DND-41 (cell line): ENCODE data around the gene MKRN1.

Source experiments
- ATAC-seq: fragments of 200-7000 bp; cut with Tn5 transposase; 3 replicates; pipeline ENCODE4 v1.9.1; 2021; ENCODE audit warnings: low read depth; ENCODE audit not compliant: insufficient read depth
- DNase-seq: peaks from one replicate; pipeline ENCODE4 v3.0.0-alpha.2; 2020
- H2AFZ ChIP-seq: 2 replicates; pipeline ENCODE4 v1.6.0; 2012; ENCODE audit warnings: low read depth, low read length
- H3K27ac ChIP-seq: 2 replicates; pipeline ENCODE4 v1.5.1; 2012; ENCODE audit warnings: low read length, inconsistent platforms
- H3K27me3 ChIP-seq: fragments of 200-600 bp; sonication (generic); 2 replicates; pipeline ENCODE4 v1.6.0; 2012; ENCODE audit warnings: low read length, mild to moderate bottlenecking, inconsistent platforms; ENCODE audit not compliant: insufficient read depth, poor library complexity
- H3K36me3 ChIP-seq: 2 replicates; pipeline ENCODE4 v1.5.1; 2012; ENCODE audit warnings: low read length, inconsistent platforms; ENCODE audit not compliant: insufficient read depth
- H3K4me1 ChIP-seq: 2 replicates; pipeline ENCODE4 v1.5.1; 2012; ENCODE audit warnings: mild to moderate bottlenecking, low read length; ENCODE audit not compliant: insufficient read depth
- H3K4me2 ChIP-seq: 2 replicates; pipeline ENCODE4 v1.6.0; 2012; ENCODE audit warnings: mild to moderate bottlenecking, moderate library complexity, low read length, inconsistent platforms; ENCODE audit not compliant: insufficient read depth
- H3K4me3 ChIP-seq, 2 experiments: fragments of 200-600 bp in 1 of 2; shearing (Covaris generic) in 1 of 2; 2 replicates each; pipeline ENCODE4 v1.5.1; 2012 to 2016; ENCODE audit warnings: inconsistent platforms in 2 of 2, low read length in 2 of 2, mild to moderate bottlenecking in 2 of 2, low read depth in 1 of 2, moderate library complexity in 1 of 2
- H3K79me2 ChIP-seq: 2 replicates; pipeline ENCODE4 v1.6.0; 2012; ENCODE audit warnings: low read length, inconsistent platforms; ENCODE audit not compliant: insufficient read depth
- H3K9ac ChIP-seq: 2 replicates; pipeline ENCODE4 v1.6.0; 2012; ENCODE audit warnings: low read depth, mild to moderate bottlenecking, inconsistent platforms, low read length, moderate library complexity
- H3K9me3 ChIP-seq: 2 replicates; pipeline ENCODE4 v1.5.1; 2012; ENCODE audit warnings: low read length, moderate library complexity, mild to moderate bottlenecking, inconsistent platforms; ENCODE audit not compliant: insufficient read depth, severe bottlenecking
- H4K20me1 ChIP-seq: 2 replicates; pipeline ENCODE4 v1.6.0; 2012; ENCODE audit warnings: low read length; ENCODE audit not compliant: insufficient read depth
- EZH2 ChIP-seq: IDR thresholded peaks from 3 replicates; pipeline ENCODE4 v1.6.1; 2012; ENCODE audit warnings: borderline replicate concordance, low read depth, mild to moderate bottlenecking, moderate library complexity, low read length, inconsistent platforms; ENCODE audit not compliant: severe bottlenecking
- TF ChIP-seq, protein P1 (sequence below): IDR thresholded peaks from 2 replicates; pipeline ENCODE4 v1.5.1; 2012; ENCODE audit warnings: borderline replicate concordance, low read length, moderate library complexity, mild to moderate bottlenecking; ENCODE audit not compliant: poor library complexity, severe bottlenecking; ENCODE audit errors: extremely low read depth

Gene MKRN1

DNA sequence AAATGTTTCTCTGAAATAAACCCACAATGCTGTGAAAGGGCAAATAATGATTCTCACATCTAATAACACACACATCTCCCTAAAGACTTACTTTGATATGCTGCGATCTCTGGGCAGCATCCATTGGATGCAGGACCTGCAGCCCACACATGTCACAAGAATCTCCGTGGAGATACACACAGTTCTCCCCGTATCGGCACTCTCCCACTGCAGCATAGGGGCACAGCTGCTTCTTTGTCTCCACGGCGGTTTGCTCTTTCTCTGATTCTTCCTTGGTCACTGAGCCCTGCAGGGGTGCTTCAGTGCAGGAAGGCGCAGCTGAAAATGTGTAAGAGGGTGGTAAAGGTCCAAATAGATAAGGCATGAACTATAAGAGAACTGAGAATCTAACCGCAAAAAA lies 20.4 kb downstream of the MKRN1 start:
- Histone ChIP-seq H3K4me1 (no peaks in the 10 kb centered on the region), H3K27ac (no peak overlapping the region), H3K79me2 (peaks cover 17% of the 10 kb centered on the region), H3K4me3 (no peak overlapping the region), H4K20me1 (peaks cover 24% of the 10 kb centered on the region), H3K9me3 (no peaks in the 10 kb centered on the region), H3K36me3 (peaks cover 88% of the 10 kb centered on the region), H2AFZ (no peak overlapping the region), H3K4me2 (no peak overlapping the region), H3K27me3 (no peaks in the 10 kb centered on the region), H3K9ac (no peak overlapping the region)
- ATAC-seq (no peak), DNase-seq (no peak)
- no peak for TF ChIP-seq EZH2
- TF ChIP-seq, protein P1, sequence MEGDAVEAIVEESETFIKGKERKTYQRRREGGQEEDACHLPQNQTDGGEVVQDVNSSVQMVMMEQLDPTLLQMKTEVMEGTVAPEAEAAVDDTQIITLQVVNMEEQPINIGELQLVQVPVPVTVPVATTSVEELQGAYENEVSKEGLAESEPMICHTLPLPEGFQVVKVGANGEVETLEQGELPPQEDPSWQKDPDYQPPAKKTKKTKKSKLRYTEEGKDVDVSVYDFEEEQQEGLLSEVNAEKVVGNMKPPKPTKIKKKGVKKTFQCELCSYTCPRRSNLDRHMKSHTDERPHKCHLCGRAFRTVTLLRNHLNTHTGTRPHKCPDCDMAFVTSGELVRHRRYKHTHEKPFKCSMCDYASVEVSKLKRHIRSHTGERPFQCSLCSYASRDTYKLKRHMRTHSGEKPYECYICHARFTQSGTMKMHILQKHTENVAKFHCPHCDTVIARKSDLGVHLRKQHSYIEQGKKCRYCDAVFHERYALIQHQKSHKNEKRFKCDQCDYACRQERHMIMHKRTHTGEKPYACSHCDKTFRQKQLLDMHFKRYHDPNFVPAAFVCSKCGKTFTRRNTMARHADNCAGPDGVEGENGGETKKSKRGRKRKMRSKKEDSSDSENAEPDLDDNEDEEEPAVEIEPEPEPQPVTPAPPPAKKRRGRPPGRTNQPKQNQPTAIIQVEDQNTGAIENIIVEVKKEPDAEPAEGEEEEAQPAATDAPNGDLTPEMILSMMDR = no peak

DNA sequence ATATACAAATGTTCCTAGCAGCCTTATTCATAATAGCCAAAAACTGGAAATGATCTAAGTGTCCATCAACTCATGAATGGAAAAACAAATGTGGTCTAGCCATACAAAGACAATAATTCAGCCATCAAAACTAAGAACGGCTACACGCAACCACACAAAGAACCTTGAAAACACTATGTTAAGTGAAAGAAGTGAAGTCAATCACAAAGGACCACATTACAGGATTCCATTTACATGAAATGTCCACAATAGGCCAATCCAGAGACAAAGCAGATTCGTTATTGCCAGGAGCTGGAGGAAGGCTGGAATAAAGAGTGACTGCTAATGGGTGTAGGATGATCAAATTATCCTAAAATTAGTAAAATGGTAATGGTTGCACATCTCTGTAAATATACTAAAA lies 21.1 kb downstream of the MKRN1 start:
- ATAC-seq = no peak
- H3K36me3 ChIP-seq = peaks cover 90% of the 10 kb centered on the region
- no peaks in the 10 kb centered on the region for H3K4me1 ChIP-seq
- H3K27me3 ChIP-seq = no peaks in the 10 kb centered on the region
- no peak for TF ChIP-seq EZH2
- TF ChIP-seq, protein P1 = no peak
- H3K9me3 ChIP-seq = no peaks in the 10 kb centered on the region
- no peak overlapping the region for H2AFZ ChIP-seq
- peaks cover 24% of the 10 kb centered on the region for H4K20me1 ChIP-seq
- no peak overlapping the region for H3K9ac ChIP-seq
- peaks cover 15% of the 10 kb centered on the region for H3K79me2 ChIP-seq
- no peak for DNase-seq
- H3K4me2 ChIP-seq = no peak overlapping the region
- H3K27ac ChIP-seq = no peak overlapping the region
- no peak overlapping the region for H3K4me3 ChIP-seq

DNA sequence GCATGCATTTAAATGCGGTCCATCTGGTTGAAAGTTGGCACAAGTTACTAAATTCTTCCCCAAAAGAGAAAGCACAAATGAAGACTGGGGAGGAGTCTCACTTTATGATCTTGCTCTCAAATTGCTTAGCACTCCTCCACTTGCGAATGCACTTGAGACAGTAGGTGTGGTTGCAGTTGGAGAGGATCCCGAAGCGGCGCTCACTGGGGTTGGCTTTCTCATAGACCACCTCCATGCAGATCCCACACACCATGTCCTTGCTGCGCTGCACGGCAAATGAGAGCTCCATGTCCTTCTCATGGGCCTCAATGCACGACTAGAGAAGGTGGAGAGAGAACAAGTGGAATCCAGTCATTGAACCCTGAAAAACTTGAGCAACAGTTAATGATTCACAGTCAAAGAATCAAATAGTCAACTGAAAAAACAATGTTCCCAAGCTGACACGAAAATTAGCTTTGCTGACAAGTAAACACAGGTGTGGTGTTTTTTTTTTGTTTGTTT lies 22.7 kb downstream of the MKRN1 start:
- H3K9ac ChIP-seq = no peak overlapping the region
- no peak overlapping the region for H3K4me2 ChIP-seq
- H3K9me3 ChIP-seq = no peaks in the 10 kb centered on the region
- peaks cover 82% of the 10 kb centered on the region for H3K36me3 ChIP-seq
- peaks cover 5% of the 10 kb centered on the region; the same call in 1 of the 2 replicates for H3K79me2 ChIP-seq
- ATAC-seq = no peak
- no peak overlapping the region for H2AFZ ChIP-seq
- peaks cover 15% of the 10 kb centered on the region for H4K20me1 ChIP-seq
- no peak overlapping the region for H3K4me3 ChIP-seq
- H3K27me3 ChIP-seq = no peaks in the 10 kb centered on the region
- no peak for DNase-seq
- no peaks in the 10 kb centered on the region for H3K4me1 ChIP-seq
- no peak overlapping the region for H3K27ac ChIP-seq
- TF ChIP-seq, protein P1 = no peak
- no peak for TF ChIP-seq EZH2

DNA sequence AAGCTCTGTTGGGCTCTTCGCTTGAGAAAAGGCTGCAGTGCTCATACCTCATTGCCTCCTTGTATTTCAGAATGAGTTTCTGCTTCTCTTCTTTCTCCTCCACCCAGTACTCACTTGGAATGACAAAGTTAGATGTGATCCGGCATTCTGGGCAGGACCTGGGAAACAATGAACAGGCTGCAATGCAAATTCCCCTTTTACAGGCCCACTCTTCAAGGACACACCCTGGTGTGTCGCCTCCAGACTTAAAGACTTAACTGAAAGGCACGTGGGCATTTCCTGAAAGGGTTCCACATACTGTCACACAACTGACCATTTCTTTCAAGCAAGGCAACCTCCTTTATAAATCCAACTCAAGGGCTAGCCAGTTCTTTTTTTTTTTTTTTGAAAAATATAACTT lies 23.6 kb downstream of the MKRN1 start:
- DNase-seq (no peak), ATAC-seq (no peak)
- TF ChIP-seq, protein P1 = no peak
- no peak for TF ChIP-seq EZH2
- Histone ChIP-seq H3K36me3 (peaks cover 74% of the 10 kb centered on the region), H3K27me3 (no peaks in the 10 kb centered on the region), H2AFZ (no peak overlapping the region), H3K27ac (no peak overlapping the region), H3K9me3 (no peaks in the 10 kb centered on the region), H3K4me2 (no peak overlapping the region), H3K9ac (no peak overlapping the region), H3K79me2 (peaks cover 3% of the 10 kb centered on the region; the same call in 1 of the 2 replicates), H3K4me1 (no peaks in the 10 kb centered on the region), H3K4me3 (no peak overlapping the region), H4K20me1 (peaks cover 13% of the 10 kb centered on the region)
